ENCODE data around the gene SSTR3. TPM values are rescaled to one million over a fixed set of nuclear protein-coding genes. Genes with fewer than 3 reads are reported as not detected.

SSTR3 gene
- total RNA-seq, 1 donor from 2014 or later = not detected

GRCh38 chr22:37185646-37186227 lies 26.5 kb downstream of the SSTR3 start:
- no peak overlapping the region for H3K4me3 ChIP-seq (ENCODE audit: low read depth, low read length)
- DNase-seq (ENCODE audit: low read depth) = no peak
- no peak for TF ChIP-seq CTCF (conservative IDR thresholded peaks at IDR 0.05; ENCODE audit: low read depth, low read length)

- no peak overlapping the region for H3K4me3 ChIP-seq (ENCODE audit: low read depth, low read length)
- DNase-seq (ENCODE audit: low read depth) = no peak
- TF ChIP-seq CTCF (conservative IDR thresholded peaks at IDR 0.05; ENCODE audit: low read depth, low read length) = no peak
Measured at GRCh38 chr22:37184816-37185541, 27.3 kb downstream of the SSTR3 start.

- TF ChIP-seq CTCF (conservative IDR thresholded peaks at IDR 0.05; ENCODE audit: low read depth, low read length) = no peak
- H3K4me3 ChIP-seq (ENCODE audit: low read depth, low read length) = no peak overlapping the region
- DNase-seq (ENCODE audit: low read depth) = no peak
Measured at GRCh38 chr22:37184380-37184755, 27.9 kb downstream of the SSTR3 start.

- H3K4me3 ChIP-seq (ENCODE audit: low read depth, low read length) = no peak overlapping the region
- DNase-seq (ENCODE audit: low read depth) = no peak
- no peak for TF ChIP-seq CTCF (conservative IDR thresholded peaks at IDR 0.05; ENCODE audit: low read depth, low read length)
Measured at GRCh38 chr22:37183432-37184379, 28.6 kb downstream of the SSTR3 start.

GRCh38 chr22:37182949-37183245 lies 29.4 kb downstream of the SSTR3 start:
- TF ChIP-seq CTCF (conservative IDR thresholded peaks at IDR 0.05; ENCODE audit: low read depth, low read length) = no peak
- H3K4me3 ChIP-seq (ENCODE audit: low read depth, low read length) = no peak overlapping the region
- no peak for DNase-seq (ENCODE audit: low read depth)

GRCh38 chr22:37182101-37182948 lies 30.0 kb downstream of the SSTR3 start:
- no peak overlapping the region for H3K4me3 ChIP-seq (ENCODE audit: low read depth, low read length)
- DNase-seq (ENCODE audit: low read depth) = no peak
- TF ChIP-seq CTCF (conservative IDR thresholded peaks at IDR 0.05; ENCODE audit: low read depth, low read length) = no peak
